Activated naive CD4-positive, alpha-beta T cell treated with Interleukin-2 at 50 U/mL for 16 hours (primary cell): ENCODE data around the gene B3GNT3.

Experiments
- DNase-seq: peaks from one replicate; pipeline ENCODE4 v3.0.0-alpha.2; 2020

Gene B3GNT3

GRCh38 chr19:17861542-17862402 is 66.8 kb downstream of the B3GNT3 start:
- no peak for DNase-seq

- DNase-seq: no peak
Measured at GRCh38 chr19:17862711-17863519, 68.0 kb downstream of the B3GNT3 start.
